Lower lobe of right lung (tissue), 2 donors: ENCODE measurements around the gene NGEF. TPM values are rescaled to one million over a fixed set of nuclear protein-coding genes. Genes with fewer than 3 reads are reported as not detected.

ENCODE experiments used
- ATAC-seq, 2 donors: fragments of 200-7000 bp; cut with Tn5 transposase; one replicate each; pipeline ENCODE4 v1.9.1; 2020 to 2022; ENCODE audit warnings: mild to moderate bottlenecking in 2 of 2, moderate library complexity in 2 of 2
- DNase-seq: peaks from one replicate; pipeline ENCODE4 v3.0.0-alpha.2; 2020
- H3K27ac ChIP-seq: fragments of 200-600 bp; one replicate; pipeline ENCODE4 v1.8.0; 2022
- H3K27me3 ChIP-seq: fragments of 200-600 bp; one replicate; pipeline ENCODE4 v1.8.0; 2022; ENCODE audit warnings: low read depth
- H3K36me3 ChIP-seq: fragments of 200-600 bp; one replicate; pipeline ENCODE4 v1.8.0; 2022; ENCODE audit warnings: mild to moderate bottlenecking
- H3K4me1 ChIP-seq: fragments of 200-600 bp; one replicate; pipeline ENCODE4 v1.8.0; 2022
- H3K4me3 ChIP-seq: fragments of 200-600 bp; one replicate; pipeline ENCODE4 v1.8.0; 2022; ENCODE audit warnings: mild to moderate bottlenecking
- H3K9me3 ChIP-seq: fragments of 200-600 bp; one replicate; pipeline ENCODE4 v1.8.0; 2022
- CTCF ChIP-seq: fragments of 200-600 bp; IDR thresholded peaks from one replicate; pipeline ENCODE4 v1.8.0; 2022; ENCODE audit warnings: antibody characterized with exemption, mild to moderate bottlenecking
- intact Hi-C: fragments of 100-400 bp; cut with DNase I; formaldehyde crosslinking; loops from one replicate; pipeline ENCODE4 v1.11.0; 2022
- total RNA-seq: library from RNA; stranded (reverse); fragmentation: NEBNext Ultra II Directional; extraction: Animal tissue kit (Norgen Biotek cat#: 25700); gene quantifications from one replicate; pipeline ENCODE4 v1.2.1, GENCODE V29; 2021
- donor health status: DM: no; HTN: yes; CAD: no; lungs with severe emphysema.

NGEF gene
- total RNA-seq, 1 donor from 2014 or later: 1.7 TPM

GRCh38 chr2:233015019-233015645 lies 2.1 kb upstream of the NGEF start:
- H3K36me3 ChIP-seq: no peaks in the 10 kb centered on the region
- H3K27me3 ChIP-seq: no peaks in the 10 kb centered on the region
- H3K9me3 ChIP-seq: peaks cover 9% of the 10 kb centered on the region
- H3K27ac ChIP-seq: no peak overlapping the region
- no peak for TF ChIP-seq CTCF
- H3K4me3 ChIP-seq: no peak overlapping the region
- ATAC-seq: no peak
- DNase-seq: no peak
- intact Hi-C loops: no loop called here
- peaks cover 9% of the 10 kb centered on the region for H3K4me1 ChIP-seq

- intact Hi-C loops: no loop called here
- Histone ChIP-seq H3K4me3 (no peak overlapping the region), H3K36me3 (no peaks in the 10 kb centered on the region), H3K9me3 (peaks cover 8% of the 10 kb centered on the region), H3K4me1 (peaks cover 9% of the 10 kb centered on the region), H3K27me3 (no peaks in the 10 kb centered on the region), H3K27ac (no peak overlapping the region)
- no peak for TF ChIP-seq CTCF
- no peak for ATAC-seq
- DNase-seq: no peak
Observed at GRCh38 chr2:233013650-233014049, 594 bp upstream of the NGEF start.

- H3K4me1 ChIP-seq: peaks cover 9% of the 10 kb centered on the region
- no peak for DNase-seq
- H3K36me3 ChIP-seq: no peaks in the 10 kb centered on the region
- no peaks in the 10 kb centered on the region for H3K27me3 ChIP-seq
- H3K27ac ChIP-seq: no peak overlapping the region
- peak in 1 of 2 donors; percentile 31 for ATAC-seq
- H3K9me3 ChIP-seq: no peaks in the 10 kb centered on the region
- intact Hi-C loops: no loop called here
- TF ChIP-seq CTCF: no peak
- no peak overlapping the region for H3K4me3 ChIP-seq
Observed at GRCh38 chr2:233012301-233012971, 620 bp downstream of the NGEF start.

- DNase-seq: no peak
- no peaks in the 10 kb centered on the region for H3K36me3 ChIP-seq
- H3K4me1 ChIP-seq: peaks cover 9% of the 10 kb centered on the region
- H3K4me3 ChIP-seq: no peak overlapping the region
- H3K27me3 ChIP-seq: no peaks in the 10 kb centered on the region
- ATAC-seq: no peak
- H3K27ac ChIP-seq: no peak overlapping the region
- TF ChIP-seq CTCF: no peak
- intact Hi-C loops: no loop called here
- no peaks in the 10 kb centered on the region for H3K9me3 ChIP-seq
Observed at GRCh38 chr2:233011702-233012131, 1.3 kb downstream of the NGEF start.

GRCh38 chr2:233011268-233011650 lies 1.8 kb downstream of the NGEF start:
- ATAC-seq (no peak), DNase-seq (no peak)
- Histone ChIP-seq H3K4me1 (peaks cover 9% of the 10 kb centered on the region), H3K27me3 (no peaks in the 10 kb centered on the region), H3K27ac (no peak overlapping the region), H3K4me3 (no peak overlapping the region), H3K36me3 (no peaks in the 10 kb centered on the region), H3K9me3 (no peaks in the 10 kb centered on the region)
- TF ChIP-seq CTCF: no peak
- intact Hi-C loops: no loop called here
